ENCODE data around the gene HSD17B12. TPM values are rescaled to one million over a fixed set of nuclear protein-coding genes. Genes with fewer than 3 reads are reported as not detected.

Gene HSD17B12
- total and polyA plus RNA-seq, 2 experiments from 2014 or later: 128 to 168 TPM

GRCh38 chr11:43898574-43898973, 218.0 kb downstream of the HSD17B12 start:
- no peaks in the 10 kb centered on the region for H3K4me1 Mint-ChIP-seq
- Histone ChIP-seq H4K20me1 (replicated peaks; ENCODE audit: insufficient read depth) (no peaks in the 10 kb centered on the region), H3K27me3 (ENCODE audit: insufficient read depth) (no peaks in the 10 kb centered on the region), H3K36me3 (ENCODE audit: insufficient read depth) (no peaks in the 10 kb centered on the region), H3K4me1 (ENCODE audit: insufficient read depth) (no peaks in the 10 kb centered on the region), H3K4me3 (no peak overlapping the region), H2AFZ (no peak overlapping the region), H3K9me2 (ENCODE audit: insufficient read depth) (no peaks in the 10 kb centered on the region), H3K27ac (ENCODE audit: low read depth) (no peak overlapping the region), H3K79me2 (replicated peaks; ENCODE audit: insufficient read depth) (no peaks in the 10 kb centered on the region), H3K4me2 (no peak overlapping the region), H3F3A (replicated peaks; ENCODE audit: low read depth) (no peaks in the 10 kb centered on the region)
- peaks cover 36% of the 10 kb centered on the region for H3K36me3 Mint-ChIP-seq (ENCODE audit: low read depth)
- no peaks in the 10 kb centered on the region for H3K9me3 Mint-ChIP-seq
- H3K27ac Mint-ChIP-seq: no peak overlapping the region
- ATAC-seq (no peak), DNase-seq (ENCODE audit: low spot score) (no peak)
- TF ChIP-seq ZNF114 (CRISPR knock-in tag; IDR thresholded peaks at IDR 0.05) (no peak), CTCF (conservative IDR thresholded peaks at IDR 0.05; ENCODE audit: low read depth in 2 of 2) (no peak), EZH2 (IDR thresholded peaks at IDR 0.05; ENCODE audit: low read depth, unreplicated experiment) (no peak), ZNF331 (CRISPR knock-in tag; IDR thresholded peaks at IDR 0.05; ENCODE audit: low read depth) (no peak), ETS1 (IDR thresholded peaks at IDR 0.05) (no peak), EZH2phosphoT487 (IDR thresholded peaks at IDR 0.05; ENCODE audit: unreplicated experiment) (no peak), NANOG (IDR thresholded peaks at IDR 0.05; ENCODE audit: borderline replicate concordance) (no peak)
- no peak overlapping the region for H3K4me3 Mint-ChIP-seq
- no peaks in the 10 kb centered on the region for H3K27me3 Mint-ChIP-seq (ENCODE audit: insufficient read depth, low read depth, poor library complexity)

GRCh38 chr11:43899094-43899493, 218.6 kb downstream of the HSD17B12 start:
- H2AFZ ChIP-seq: no peak overlapping the region
- H3F3A ChIP-seq (replicated peaks; ENCODE audit: low read depth): no peaks in the 10 kb centered on the region
- no peak overlapping the region for H3K27ac Mint-ChIP-seq
- H3K9me3 Mint-ChIP-seq: no peaks in the 10 kb centered on the region
- TF ChIP-seq ZNF331 (CRISPR knock-in tag; IDR thresholded peaks at IDR 0.05; ENCODE audit: low read depth) (no peak), EZH2phosphoT487 (IDR thresholded peaks at IDR 0.05; ENCODE audit: unreplicated experiment) (no peak), STAT1 (IDR thresholded peaks at IDR 0.05; ENCODE audit: unreplicated experiment) (no peak)
- H3K36me3 ChIP-seq (ENCODE audit: insufficient read depth): no peaks in the 10 kb centered on the region
- H3K79me2 ChIP-seq (replicated peaks; ENCODE audit: insufficient read depth): no peaks in the 10 kb centered on the region
- no peaks in the 10 kb centered on the region for H3K4me1 ChIP-seq (ENCODE audit: insufficient read depth)
- no peak overlapping the region for H3K4me3 ChIP-seq
- no peaks in the 10 kb centered on the region for H3K9me2 ChIP-seq (ENCODE audit: insufficient read depth)
- ATAC-seq: no peak
- H3K4me1 Mint-ChIP-seq: no peaks in the 10 kb centered on the region
- H3K27me3 ChIP-seq (ENCODE audit: insufficient read depth): no peaks in the 10 kb centered on the region
- no peak overlapping the region for H3K4me3 Mint-ChIP-seq
- no peaks in the 10 kb centered on the region for H3K27me3 Mint-ChIP-seq (ENCODE audit: insufficient read depth, low read depth, poor library complexity)
- no peak for DNase-seq (ENCODE audit: low spot score)
- H3K36me3 Mint-ChIP-seq (ENCODE audit: low read depth): peaks cover 36% of the 10 kb centered on the region
- no peak overlapping the region for H3K27ac ChIP-seq (ENCODE audit: low read depth)
- no peaks in the 10 kb centered on the region for H4K20me1 ChIP-seq (replicated peaks; ENCODE audit: insufficient read depth)
- H3K4me2 ChIP-seq: no peak overlapping the region

- H3K27ac Mint-ChIP-seq: no peak overlapping the region
- H3K4me1 Mint-ChIP-seq: no peaks in the 10 kb centered on the region
- DNase-seq (ENCODE audit: low spot score) (no peak), ATAC-seq (no peak)
- H3K9me3 Mint-ChIP-seq: no peaks in the 10 kb centered on the region
- no peaks in the 10 kb centered on the region for H4K20me1 ChIP-seq (replicated peaks; ENCODE audit: insufficient read depth)
- H3K4me2 ChIP-seq: no peak overlapping the region
- H3K9me2 ChIP-seq (ENCODE audit: insufficient read depth): no peaks in the 10 kb centered on the region
- no peak overlapping the region for H3K27ac ChIP-seq (ENCODE audit: low read depth)
- no peaks in the 10 kb centered on the region for H3K27me3 ChIP-seq (ENCODE audit: insufficient read depth)
- no peak overlapping the region for H3K4me3 ChIP-seq
- no peak overlapping the region for H2AFZ ChIP-seq
- TF ChIP-seq STAT1 (IDR thresholded peaks at IDR 0.05; ENCODE audit: unreplicated experiment) (no peak), CTCF (conservative IDR thresholded peaks at IDR 0.05; ENCODE audit: low read depth in 2 of 2) (no peak), ZNF331 (CRISPR knock-in tag; IDR thresholded peaks at IDR 0.05; ENCODE audit: low read depth) (no peak), POLR2AphosphoS5 (IDR thresholded peaks at IDR 0.05; ENCODE audit: low read depth) (no peak), ETS1 (IDR thresholded peaks at IDR 0.05) (no peak), CREB1 (CRISPR knock-in tag; IDR thresholded peaks at IDR 0.05; ENCODE audit: low read depth) (no peak)
- no peaks in the 10 kb centered on the region for H3F3A ChIP-seq (replicated peaks; ENCODE audit: low read depth)
- no peaks in the 10 kb centered on the region for H3K27me3 Mint-ChIP-seq (ENCODE audit: insufficient read depth, low read depth, poor library complexity)
- H3K36me3 ChIP-seq (ENCODE audit: insufficient read depth): no peaks in the 10 kb centered on the region
- H3K4me3 Mint-ChIP-seq: no peak overlapping the region
- peaks cover 24% of the 10 kb centered on the region for H3K36me3 Mint-ChIP-seq (ENCODE audit: low read depth)
- H3K4me1 ChIP-seq (ENCODE audit: insufficient read depth): no peaks in the 10 kb centered on the region
- no peaks in the 10 kb centered on the region for H3K79me2 ChIP-seq (replicated peaks; ENCODE audit: insufficient read depth)
Observed at GRCh38 chr11:43901551-43901950, 221.0 kb downstream of the HSD17B12 start.

All from GM23338 (cell line).